Prostate gland (tissue), 2 donors: ENCODE results near the gene OPRM1. TPM values are rescaled to one million over a fixed set of nuclear protein-coding genes. Genes with fewer than 3 reads are reported as not detected.

Experiments
- DNase-seq: peaks from one replicate; pipeline ENCODE4 v3.0.0-alpha.2; 2019; ENCODE audit warnings: low spot score
- H3K27ac ChIP-seq, 2 donors: fragments of 200-600 bp; sonication (generic); 2 replicates each; pipeline ENCODE4 v1.5.1; 2017 to 2019
- H3K27me3 ChIP-seq: fragments of 200-600 bp; sonication (generic); replicated peaks from 2 replicates; pipeline ENCODE4 v1.5.1; 2019; ENCODE audit not compliant: insufficient read depth
- H3K36me3 ChIP-seq, 2 donors: fragments of 200-600 bp; sonication (generic); 1 replicate in 1 of 2; 2 replicates in 1 of 2; pipeline versions ENCODE4 v1.5.1 to v1.8.1; 2017 to 2019
- H3K4me1 ChIP-seq: fragments of 200-600 bp; sonication (generic); replicated peaks from 2 replicates; pipeline ENCODE4 v1.5.1; 2019
- H3K4me3 ChIP-seq, 2 donors: fragments of 200-600 bp; sonication (generic); 2 replicates each; pipeline ENCODE4 v1.5.1; 2017 to 2019
- H3K9me3 ChIP-seq: fragments of 200-600 bp; sonication (generic); 2 replicates; pipeline ENCODE4 v1.5.1; 2017
- POLR2A ChIP-seq: fragments of 450-650 bp; IDR thresholded peaks from one replicate; pipeline ENCODE4 v1.6.1; 2016; ENCODE audit warnings: antibody characterized with exemption, mild to moderate bottlenecking
- POLR2AphosphoS5 ChIP-seq: sonication (generic); formaldehyde crosslinking; IDR thresholded peaks from one replicate; pipeline ENCODE4 v1.6.1; 2017; ENCODE audit warnings: antibody characterized with exemption
- WGBS: methylation state at CpG from one replicate; pipeline ENCODE4 v1.1.5; 2018; 5-methylcytosine and 5-hydroxymethylcytosine counted together
- intact Hi-C: fragments of 100-400 bp; cut with DNase I; formaldehyde crosslinking; loops from one replicate; pipeline ENCODE4 v1.14.2; 2022
- total RNA-seq, 2 donors: library from RNA; depleted of rRNA; stranded (reverse); fragments of >200 nt; gene quantifications; one replicate each; pipeline ENCODE4 v1.1.0, GENCODE V29; 2016
- TF ChIP-seq, protein P1 (sequence below), 4 experiments: fragments of 200-600 bp in 2 of 4; fragments of 450-650 bp in 2 of 4; sonication (generic) in 2 of 4; IDR thresholded peaks; 1 replicate in 3 of 4; 2 replicates in 1 of 4; pipeline ENCODE4 v1.5.1; 2016 to 2019; ENCODE audit warnings: antibody characterized with exemption in 4 of 4, mild to moderate bottlenecking in 2 of 4, moderate library complexity in 2 of 4

OPRM1 gene
- total RNA-seq, 2 donors from 2014 or later, result not detected

DNA sequence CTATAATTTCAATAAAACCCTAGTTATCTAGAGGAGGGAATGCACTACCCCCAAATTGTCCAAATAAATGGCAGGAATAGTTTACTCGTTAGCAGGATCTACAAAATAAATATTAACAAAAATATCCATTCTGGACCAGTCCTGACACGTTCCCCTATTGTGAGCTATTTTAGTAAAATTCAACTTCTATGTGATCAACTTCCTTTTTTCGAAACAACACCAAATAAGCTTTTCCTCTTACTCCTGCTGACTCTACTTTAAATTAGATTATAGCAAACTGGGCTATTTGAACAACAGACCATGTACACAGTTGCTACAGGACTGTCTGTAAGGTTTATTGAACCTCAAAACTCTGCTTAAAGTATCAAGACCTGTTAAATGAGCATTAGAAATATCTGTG, 163.3 kb downstream of the OPRM1 start:
- Histone ChIP-seq H3K36me3 (no peaks in the 10 kb centered on the region), H3K27me3 (no peaks in the 10 kb centered on the region), H3K4me3 (no peak overlapping the region), H3K4me1 (no peaks in the 10 kb centered on the region), H3K9me3 (no peaks in the 10 kb centered on the region), H3K27ac (no peak overlapping the region)
- intact Hi-C loops, result no loop called here
- 67% methylated on average over 3 of the region's 3 CpGs for WGBS
- TF ChIP-seq, protein P1, sequence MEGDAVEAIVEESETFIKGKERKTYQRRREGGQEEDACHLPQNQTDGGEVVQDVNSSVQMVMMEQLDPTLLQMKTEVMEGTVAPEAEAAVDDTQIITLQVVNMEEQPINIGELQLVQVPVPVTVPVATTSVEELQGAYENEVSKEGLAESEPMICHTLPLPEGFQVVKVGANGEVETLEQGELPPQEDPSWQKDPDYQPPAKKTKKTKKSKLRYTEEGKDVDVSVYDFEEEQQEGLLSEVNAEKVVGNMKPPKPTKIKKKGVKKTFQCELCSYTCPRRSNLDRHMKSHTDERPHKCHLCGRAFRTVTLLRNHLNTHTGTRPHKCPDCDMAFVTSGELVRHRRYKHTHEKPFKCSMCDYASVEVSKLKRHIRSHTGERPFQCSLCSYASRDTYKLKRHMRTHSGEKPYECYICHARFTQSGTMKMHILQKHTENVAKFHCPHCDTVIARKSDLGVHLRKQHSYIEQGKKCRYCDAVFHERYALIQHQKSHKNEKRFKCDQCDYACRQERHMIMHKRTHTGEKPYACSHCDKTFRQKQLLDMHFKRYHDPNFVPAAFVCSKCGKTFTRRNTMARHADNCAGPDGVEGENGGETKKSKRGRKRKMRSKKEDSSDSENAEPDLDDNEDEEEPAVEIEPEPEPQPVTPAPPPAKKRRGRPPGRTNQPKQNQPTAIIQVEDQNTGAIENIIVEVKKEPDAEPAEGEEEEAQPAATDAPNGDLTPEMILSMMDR (IDR thresholded peaks at IDR 0.05), result no peak
- TF ChIP-seq POLR2A (no peak), POLR2AphosphoS5 (no peak)
- DNase-seq, result no peak

DNA sequence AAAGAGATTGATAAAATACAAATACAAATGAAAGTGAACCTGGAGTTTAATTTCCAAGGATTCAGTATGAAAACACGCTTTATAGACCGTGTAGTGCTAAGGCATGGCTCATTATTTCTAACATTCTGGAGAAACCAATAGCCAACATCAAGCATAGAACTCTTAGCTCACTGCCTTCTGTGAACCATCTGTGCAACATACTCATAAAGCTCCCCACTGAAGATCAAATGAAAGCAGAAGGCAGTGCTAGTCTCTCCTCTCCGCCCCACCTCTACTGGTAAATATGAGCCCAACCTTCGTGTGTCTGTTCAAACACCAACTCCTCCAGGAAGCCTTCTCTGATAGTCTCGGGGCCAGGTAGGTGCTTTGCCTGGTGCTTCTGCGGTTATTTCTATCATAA, 163.9 kb downstream of the OPRM1 start:
- H3K9me3 ChIP-seq, result no peaks in the 10 kb centered on the region
- H3K36me3 ChIP-seq, result no peaks in the 10 kb centered on the region
- no peak overlapping the region for H3K27ac ChIP-seq
- TF ChIP-seq POLR2AphosphoS5 (no peak), POLR2A (no peak)
- TF ChIP-seq, protein P1 (IDR thresholded peaks at IDR 0.05), result no peak
- WGBS, result 94% methylated on average over 6 of the region's 6 CpGs
- H3K4me3 ChIP-seq, result no peak overlapping the region
- H3K27me3 ChIP-seq, result no peaks in the 10 kb centered on the region
- intact Hi-C loops, result no loop called here
- no peak for DNase-seq
- H3K4me1 ChIP-seq, result no peaks in the 10 kb centered on the region

DNA sequence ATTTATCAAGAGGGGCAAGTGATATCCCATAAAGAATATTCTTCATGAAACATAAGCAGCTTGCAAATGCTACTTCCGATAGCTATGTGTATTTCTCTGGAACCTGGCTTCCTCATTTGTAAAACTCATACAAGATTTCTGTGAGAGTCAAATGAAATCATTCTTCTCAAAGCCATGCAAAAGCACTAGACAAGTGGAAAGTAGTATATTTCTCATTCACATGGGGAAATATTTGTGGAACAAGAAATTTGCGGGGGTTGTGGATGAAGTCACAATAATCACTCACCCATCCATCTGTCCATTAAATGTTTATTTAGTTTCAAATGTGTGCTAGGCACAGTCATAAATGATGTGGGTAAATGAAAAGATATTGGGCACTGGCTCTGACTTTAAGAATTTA, 167.1 kb downstream of the OPRM1 start:
- no peak for TF ChIP-seq POLR2AphosphoS5
- no peak for TF ChIP-seq POLR2A
- TF ChIP-seq, protein P1 (IDR thresholded peaks at IDR 0.05), result no peak
- H3K27me3 ChIP-seq, result no peaks in the 10 kb centered on the region
- H3K4me1 ChIP-seq, result no peaks in the 10 kb centered on the region
- no peaks in the 10 kb centered on the region for H3K36me3 ChIP-seq
- no peak overlapping the region for H3K4me3 ChIP-seq
- no peak for DNase-seq
- WGBS, result 95% methylated on average over 2 of the region's 2 CpGs
- H3K9me3 ChIP-seq, result no peaks in the 10 kb centered on the region
- intact Hi-C loops, result no loop called here
- no peak overlapping the region for H3K27ac ChIP-seq

DNA sequence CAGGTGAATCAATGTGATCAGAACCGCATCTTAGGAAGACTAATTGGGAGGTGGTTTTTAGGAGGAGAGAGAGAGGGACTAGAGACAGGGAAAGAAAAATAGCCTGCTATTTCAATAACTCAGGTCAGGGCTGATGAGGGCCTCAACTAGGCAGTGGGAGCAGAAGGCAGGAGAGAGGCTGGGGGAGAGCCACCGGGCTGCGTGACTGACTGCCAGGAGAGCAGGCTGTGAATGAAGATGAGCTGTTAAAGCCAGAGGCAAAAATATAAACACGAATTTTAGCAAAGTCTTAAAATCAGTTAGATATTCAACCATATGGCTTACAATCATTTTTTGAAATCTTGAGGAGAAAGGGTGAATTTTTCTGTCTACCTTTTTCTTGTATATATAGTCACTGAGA, 168.0 kb downstream of the OPRM1 start:
- Histone ChIP-seq H3K27ac (no peak overlapping the region), H3K4me1 (no peaks in the 10 kb centered on the region), H3K4me3 (no peak overlapping the region), H3K36me3 (no peaks in the 10 kb centered on the region), H3K27me3 (no peaks in the 10 kb centered on the region), H3K9me3 (no peaks in the 10 kb centered on the region)
- WGBS, result 68% methylated on average over 4 of the region's 4 CpGs
- TF ChIP-seq POLR2AphosphoS5, result no peak
- no peak for TF ChIP-seq POLR2A
- TF ChIP-seq, protein P1 (IDR thresholded peaks at IDR 0.05), result no peak
- no peak for DNase-seq
- intact Hi-C loops, result no loop called here

DNA sequence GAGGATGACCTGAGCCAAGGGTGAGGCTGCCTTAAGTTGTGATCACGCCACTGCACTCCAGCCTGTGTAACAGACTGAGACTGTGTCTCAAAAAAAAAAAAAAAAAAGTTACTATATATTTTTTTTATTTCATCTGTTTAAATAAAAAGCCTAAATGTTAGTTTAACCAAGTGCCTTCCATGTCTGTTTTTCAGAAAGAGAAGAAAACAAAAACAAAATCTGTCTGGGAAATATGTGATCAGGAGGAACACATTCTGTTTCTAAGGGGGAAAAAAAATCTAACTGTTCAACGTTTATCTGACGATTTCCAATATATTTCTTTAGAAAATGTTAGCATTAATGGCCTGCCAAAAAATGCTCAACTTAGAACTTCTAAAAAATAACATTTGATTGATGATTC, 170.5 kb downstream of the OPRM1 start:
- no peak for DNase-seq
- Histone ChIP-seq H3K4me1 (no peaks in the 10 kb centered on the region), H3K27ac (no peak overlapping the region), H3K4me3 (no peak overlapping the region), H3K9me3 (no peaks in the 10 kb centered on the region), H3K36me3 (no peaks in the 10 kb centered on the region), H3K27me3 (no peaks in the 10 kb centered on the region)
- WGBS, result 65% methylated on average over 3 of the region's 3 CpGs
- intact Hi-C loops, result no loop called here
- TF ChIP-seq, protein P1 (IDR thresholded peaks at IDR 0.05), result no peak
- TF ChIP-seq POLR2A, result no peak
- TF ChIP-seq POLR2AphosphoS5, result no peak
